Aorta (tissue), 5 donors: ENCODE results near the gene C16orf90. TPM values are rescaled to one million over a fixed set of nuclear protein-coding genes. Genes with fewer than 3 reads are reported as not detected.
"Not testable (repeated sequence)": the region's sequence is repeated elsewhere in the genome, so short reads cannot be mapped to it uniquely, and the experiment has no call there.

Experiments
- ATAC-seq: fragments of 200-7000 bp; cut with Tn5 transposase; one replicate; pipeline ENCODE4 v1.9.1; 2022; ENCODE audit warnings: moderate library complexity; ENCODE audit not compliant: low FRiP score
- DNase-seq, 2 donors: peaks; one replicate each; pipeline ENCODE4 v3.0.0-alpha.2; 2020
- H3K27ac ChIP-seq, 2 donors: one replicate each; pipeline ENCODE4 v1.5.1; 2013; ENCODE audit warnings: low read length in 2 of 2, mild to moderate bottlenecking in 2 of 2, moderate library complexity in 2 of 2, control low read depth in 1 of 2, inconsistent platforms in 1 of 2, low read depth in 1 of 2
- H3K27me3 ChIP-seq, 2 donors: one replicate each; pipeline ENCODE4 v1.6.1; 2013; ENCODE audit warnings: control low read depth in 1 of 2, low read length in 1 of 2, mild to moderate bottlenecking in 1 of 2, moderate library complexity in 1 of 2; ENCODE audit not compliant: insufficient read depth in 2 of 2, control insufficient read depth in 1 of 2
- H3K36me3 ChIP-seq, 2 donors: one replicate each; pipeline ENCODE4 v1.6.1; 2013; ENCODE audit warnings: control low read depth in 1 of 2, low read length in 1 of 2, mild to moderate bottlenecking in 1 of 2; ENCODE audit not compliant: insufficient read depth in 2 of 2, control insufficient read depth in 1 of 2
- H3K4me1 ChIP-seq, 2 donors: one replicate each; pipeline ENCODE4 v1.6.1; 2013; ENCODE audit warnings: low read length in 2 of 2, control low read depth in 1 of 2, mild to moderate bottlenecking in 1 of 2, moderate library complexity in 1 of 2; ENCODE audit not compliant: insufficient read depth in 2 of 2, control insufficient read depth in 1 of 2
- H3K4me3 ChIP-seq, 2 donors: one replicate each; pipeline ENCODE4 v1.5.1; 2013; ENCODE audit warnings: low read length in 2 of 2, control low read depth in 1 of 2, mild to moderate bottlenecking in 1 of 2
- H3K9me3 ChIP-seq: one replicate; pipeline ENCODE4 v1.6.1; 2013; ENCODE audit warnings: mild to moderate bottlenecking, low read length; ENCODE audit not compliant: control insufficient read depth
- WGBS, 2 donors: extraction: QIAGEN DNeasy Blood & Tissue Kit; methylation state at CpG; one replicate each; pipeline ENCODE4 v1.1.7; 2013; 5-methylcytosine and 5-hydroxymethylcytosine counted together
- intact Hi-C, 2 donors: fragments of 100-400 bp; cut with DNase I; formaldehyde crosslinking; loops; one replicate each; pipeline versions ENCODE4 v1.14.2 to v1.15.0; 2022
- polyA plus RNA-seq, 2 donors: library from polyadenylated mRNA; stranded (reverse); fragments of 200-250 nt; gene quantifications; one replicate each; pipeline ENCODE4 v1.2.3, GENCODE V29; 2013
- total RNA-seq, 2 donors: library from RNA; stranded (reverse); fragmentation: NEBNext Ultra II Directional; extraction: Animal tissue kit (Norgen Biotek cat#: 25700); gene quantifications; one replicate each; pipeline ENCODE4 v1.2.1, GENCODE V29; 2021
- donor health status: healthy with polysubstance abuse.
- donor health status: Bipolar disorder and iron deficiency.
- donor health status: DM: no; HTN: no; CAD: no.
- donor health status: DM: no; HTN: no; CAD: no.
- donor health status: DM: yes; HTN: yes; CAD: no.

C16orf90 gene
- total and polyA plus RNA-seq, 4 donors, result not detected

DNA sequence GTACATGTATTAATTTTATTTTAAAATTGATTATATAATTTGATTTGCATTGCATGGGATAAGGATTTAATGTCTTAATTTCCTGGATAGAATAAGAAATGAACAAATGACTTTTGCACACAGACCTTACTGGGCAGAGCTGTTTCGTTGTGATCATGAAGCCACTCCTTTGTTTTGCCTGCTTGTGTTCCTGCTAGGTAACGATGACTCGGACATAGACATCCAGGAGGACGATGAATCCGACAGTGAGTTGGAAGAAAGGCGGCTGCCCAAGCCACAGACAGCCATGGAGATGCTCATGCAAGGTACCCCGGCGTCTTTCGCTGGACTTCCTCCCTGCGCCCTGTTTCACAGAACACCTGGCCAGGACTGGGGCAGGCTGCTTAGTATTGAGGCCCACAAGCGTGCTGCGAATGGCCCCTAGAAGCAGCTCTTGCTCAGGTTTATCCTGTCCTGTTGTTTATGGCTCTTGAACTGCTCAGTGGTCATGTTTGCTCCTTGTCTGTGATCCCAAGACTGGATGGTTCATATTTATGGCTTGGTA, 35.2 kb upstream of the C16orf90 start:
- Histone ChIP-seq H3K27ac (no peak overlapping the region), H3K4me1 (no peaks in the 10 kb centered on the region), H3K27me3 (no peaks in the 10 kb centered on the region), H3K9me3 (no peaks in the 10 kb centered on the region), H3K36me3 (peaks cover 0 to 3% of the 10 kb centered on the region in 2 donors), H3K4me3 (no peak overlapping the region)
- DNase-seq, result no peak
- intact Hi-C loops, result loop anchor here (10.0 kb wide), 1 partner anchor 344 kb away; no protein-coding TSS in a partner anchor
- ATAC-seq, result no peak
- 93 to 97% methylated on average over 12 of the region's 12 CpGs for WGBS, 2 donors

GRCh38 chr16:3529175-3529574, 33.9 kb upstream of the C16orf90 start:
- intact Hi-C loops, result loop anchor here in 1 of 2 donors (5.0 kb wide), 1 partner anchor 83 kb away; the partner anchor contains the start of gene SLX4
- peaks cover 0 to 3% of the 10 kb centered on the region in 2 donors for H3K36me3 ChIP-seq
- no peak overlapping the region for H3K27ac ChIP-seq
- DNase-seq (no peak), ATAC-seq (no peak)
- no peaks in the 10 kb centered on the region for H3K9me3 ChIP-seq
- no peak overlapping the region for H3K4me3 ChIP-seq
- no peaks in the 10 kb centered on the region for H3K4me1 ChIP-seq
- no peaks in the 10 kb centered on the region for H3K27me3 ChIP-seq

GRCh38 chr16:3528406-3528805, 33.1 kb upstream of the C16orf90 start:
- 96 to 97% methylated on average over 2 of the region's 2 CpGs for WGBS, 2 donors
- no peak for DNase-seq

DNA sequence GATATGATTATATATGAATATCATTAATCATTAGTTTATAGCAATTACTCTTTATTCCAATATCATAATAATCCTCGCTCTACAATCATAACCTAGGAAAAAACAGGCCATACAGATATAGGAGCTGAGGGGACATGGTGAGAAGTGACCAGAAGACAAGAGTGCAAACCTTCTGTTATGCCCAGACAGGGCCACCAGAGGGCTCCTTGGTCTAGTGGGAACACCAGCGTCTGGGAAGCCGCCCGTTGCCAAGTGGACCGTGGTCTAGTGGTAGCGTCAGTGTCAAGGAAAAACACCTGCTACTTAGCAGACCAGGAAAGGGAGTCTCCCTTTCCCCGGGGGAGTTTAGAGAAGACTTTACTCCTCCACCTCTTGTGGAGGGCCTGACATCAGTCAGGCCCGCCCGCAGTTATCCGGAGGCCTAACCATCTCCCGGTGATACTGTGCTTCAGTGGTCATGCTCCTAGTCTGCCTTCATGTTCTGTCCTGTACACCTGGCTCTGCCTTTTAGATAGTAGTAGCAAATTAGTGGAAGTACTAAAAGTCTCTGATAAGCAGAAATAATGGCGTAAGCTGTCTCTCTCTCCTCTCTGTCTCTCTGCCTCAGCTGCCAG, 32.0 kb upstream of the C16orf90 start:
- not testable (repeated sequence) for ATAC-seq
- intact Hi-C loops, result loop anchor here in 1 of 2 donors (5.0 kb wide), 1 partner anchor 85 kb away; the partner anchor contains the start of gene SLX4

More at GRCh38 chr16:3528406-3528805, 33.1 kb upstream of the C16orf90 start:
- Histone ChIP-seq H3K4me3 (no peak overlapping the region), H3K4me1 (no peaks in the 10 kb centered on the region), H3K9me3 (no peaks in the 10 kb centered on the region), H3K36me3 (peaks cover 0 to 3% of the 10 kb centered on the region in 2 donors), H3K27me3 (no peaks in the 10 kb centered on the region), H3K27ac (no peak overlapping the region)
- ATAC-seq, result no peak
- intact Hi-C loops, result loop anchor here in 1 of 2 donors (5.0 kb wide), 1 partner anchor 84 kb away; the partner anchor contains the start of gene SLX4

GRCh38 chr16:3525951-3526350, 30.7 kb upstream of the C16orf90 start:
- DNase-seq (no peak), ATAC-seq (no peak)
- no peak overlapping the region for H3K27ac ChIP-seq
- intact Hi-C loops, result loop anchor here in 1 of 2 donors (5.0 kb wide), 1 partner anchor 86 kb away; the partner anchor contains the start of gene SLX4
- H3K4me1 ChIP-seq, result no peaks in the 10 kb centered on the region
- no peak overlapping the region for H3K4me3 ChIP-seq
- no peaks in the 10 kb centered on the region for H3K27me3 ChIP-seq
- peaks cover 0 to 6% of the 10 kb centered on the region in 2 donors for H3K36me3 ChIP-seq
- H3K9me3 ChIP-seq, result no peaks in the 10 kb centered on the region
- WGBS, 2 donors, result 84 to 88% methylated on average over 5 of the region's 5 CpGs

More for the DNA sequence above, 32.0 kb upstream of the C16orf90 start:
- H3K36me3 ChIP-seq, H3K4me3 ChIP-seq, H3K27me3 ChIP-seq, H3K4me1 ChIP-seq, H3K9me3 ChIP-seq, H3K27ac ChIP-seq: not testable (repeated sequence)
- DNase-seq, result peak; percentile 88 to 94
- WGBS, 2 donors, result 52 to 54% methylated on average over 12 of the region's 12 CpGs

DNA sequence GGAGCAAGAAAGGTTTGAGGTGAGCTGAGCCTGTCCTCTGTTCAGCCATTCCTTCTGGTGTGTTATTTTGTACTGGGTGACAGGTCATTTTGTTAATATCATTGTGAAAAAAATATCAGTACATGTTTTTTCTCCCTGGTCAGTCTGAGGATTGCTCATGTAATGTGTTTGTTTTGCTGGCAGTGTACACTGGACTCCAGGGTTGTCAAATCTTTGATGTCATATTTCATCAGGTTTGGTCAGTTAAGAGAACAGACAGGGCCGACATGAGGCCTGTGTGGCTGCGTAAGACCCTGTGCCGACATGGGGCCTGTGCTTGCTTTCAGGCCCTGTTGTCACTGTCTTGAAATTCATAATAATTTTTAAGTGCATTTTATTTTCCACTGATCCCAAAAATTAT, 28.0 kb upstream of the C16orf90 start:
- ATAC-seq (no peak), DNase-seq (no peak)
- Histone ChIP-seq H3K36me3 (peaks cover 0 to 3% of the 10 kb centered on the region in 2 donors), H3K27me3 (no peaks in the 10 kb centered on the region), H3K27ac (no peak overlapping the region), H3K4me1 (no peaks in the 10 kb centered on the region), H3K4me3 (no peak overlapping the region), H3K9me3 (no peaks in the 10 kb centered on the region)
- 85 to 88% methylated on average over 3 of the region's 3 CpGs for WGBS, 2 donors
- intact Hi-C loops, result no loop called here

DNA sequence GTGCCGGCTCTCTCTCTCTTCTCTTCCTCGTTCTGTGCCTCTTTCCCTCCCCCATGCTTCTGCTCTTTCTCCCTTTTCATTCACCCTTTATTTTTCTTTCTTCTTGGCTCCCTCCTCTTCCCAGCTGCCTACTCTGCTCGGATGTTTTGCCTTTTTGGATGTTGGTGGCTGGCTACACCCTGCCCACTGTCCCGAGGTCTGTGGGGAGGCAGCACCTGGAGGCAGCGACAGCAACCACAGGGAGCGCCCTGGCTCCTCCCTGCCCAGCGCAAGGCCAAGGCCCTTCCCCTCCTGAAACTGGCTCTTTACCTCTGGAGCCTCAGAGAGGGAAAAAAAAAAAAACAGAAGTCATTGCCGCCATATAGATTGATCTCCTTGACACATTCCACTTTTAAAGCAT, 25.6 kb upstream of the C16orf90 start:
- intact Hi-C loops, result no loop called here
- Histone ChIP-seq H3K27ac (peak overlapping the region; percentile 74 to 95), H3K4me3 (no peak overlapping the region), H3K36me3 (peaks cover 0 to 4% of the 10 kb centered on the region in 2 donors), H3K4me1 (no peaks in the 10 kb centered on the region), H3K27me3 (no peaks in the 10 kb centered on the region), H3K9me3 (no peaks in the 10 kb centered on the region)
- WGBS, 2 donors, result 6 to 17% methylated on average over 8 of the region's 8 CpGs
- DNase-seq (no peak), ATAC-seq (no peak)

GRCh38 chr16:3520413-3520812, 25.1 kb upstream of the C16orf90 start:
- Histone ChIP-seq H3K36me3 (peaks cover 0 to 4% of the 10 kb centered on the region in 2 donors), H3K9me3 (no peaks in the 10 kb centered on the region), H3K27ac (peak overlapping the region; percentile 74 to 95), H3K4me3 (no peak overlapping the region), H3K4me1 (no peaks in the 10 kb centered on the region), H3K27me3 (no peaks in the 10 kb centered on the region)
- 8 to 14% methylated on average over 4 of the region's 4 CpGs for WGBS, 2 donors
- no peak for ATAC-seq
- DNase-seq, result no peak
- intact Hi-C loops, result no loop called here

DNA sequence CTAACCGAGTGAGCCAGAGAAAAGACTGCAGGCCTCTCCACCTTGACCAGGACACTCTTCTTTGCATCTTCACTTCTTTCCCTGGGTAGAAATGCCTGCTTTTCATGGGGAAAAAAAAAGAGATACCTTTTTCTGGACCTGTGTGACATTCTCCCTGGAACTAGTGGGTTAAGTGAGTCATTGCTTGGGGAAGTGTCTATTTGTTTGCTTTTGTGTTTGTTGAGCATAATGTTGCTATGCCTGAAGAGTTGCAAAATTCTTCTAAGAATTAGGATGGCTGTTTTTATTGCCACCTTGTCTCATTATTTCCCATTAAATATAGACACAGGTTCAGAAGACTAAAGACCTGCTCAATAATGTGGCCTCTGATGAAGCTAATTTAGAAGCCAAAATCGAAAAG, 24.3 kb upstream of the C16orf90 start:
- Histone ChIP-seq H3K4me3 (no peak overlapping the region), H3K27me3 (no peaks in the 10 kb centered on the region), H3K36me3 (peaks cover 0 to 4% of the 10 kb centered on the region in 2 donors), H3K9me3 (no peaks in the 10 kb centered on the region), H3K4me1 (no peaks in the 10 kb centered on the region), H3K27ac (no peak overlapping the region)
- no peak for DNase-seq
- WGBS, 2 donors, result 94 to 96% methylated on average over 2 of the region's 2 CpGs
- no peak for ATAC-seq
- intact Hi-C loops, result no loop called here
